ENCODE measurements around the gene MAP3K14. TPM values are rescaled to one million over a fixed set of nuclear protein-coding genes. Genes with fewer than 3 reads are reported as not detected.

Gene MAP3K14
- total and polyA plus RNA-seq, 5 donors, result 10.8 to 17.1 (median 15.0) TPM

GRCh38 chr17:45230410-45230786 is 86.4 kb downstream of the MAP3K14 start:
- intact Hi-C loops (cut with DNase I), result no loop called here
- DNase-seq (no peak), ATAC-seq (no peak)
- Histone ChIP-seq H3K4me3 (ENCODE audit: low read length) (no peak overlapping the region), H3K4me1 (ENCODE audit: control insufficient read depth, insufficient read depth, low read length) (peaks cover 7% of the 10 kb centered on the region), H3K9me3 (ENCODE audit: control insufficient read depth, low read length) (no peaks in the 10 kb centered on the region), H3K27ac (ENCODE audit: low read length) (peak overlapping the region; percentile 42), H3K27me3 (ENCODE audit: control insufficient read depth, insufficient read depth) (no peaks in the 10 kb centered on the region)
- WGBS, result 82% methylated on average over 4 of the region's 4 CpGs

GRCh38 chr17:45229681-45230409 is 87.0 kb downstream of the MAP3K14 start:
- 77% methylated on average over 16 of the region's 16 CpGs for WGBS
- Histone ChIP-seq H3K27ac (ENCODE audit: low read length) (peak overlapping the region; percentile 46), H3K9me3 (ENCODE audit: control insufficient read depth, low read length) (no peaks in the 10 kb centered on the region), H3K27me3 (ENCODE audit: control insufficient read depth, insufficient read depth) (no peaks in the 10 kb centered on the region), H3K4me3 (ENCODE audit: low read length) (no peak overlapping the region), H3K4me1 (ENCODE audit: control insufficient read depth, insufficient read depth, low read length) (peaks cover 7% of the 10 kb centered on the region)
- intact Hi-C loops (cut with DNase I), result loop anchor here in 1 of 4 donors (10.0 kb wide), 1 partner anchor 45 kb away; no protein-coding TSS in a partner anchor
- peak; percentile 4 to 45 for ATAC-seq
- peak; percentile 72 to 80 (median 78) for DNase-seq

- Histone ChIP-seq H3K27ac (ENCODE audit: low read length) (peak overlapping the region; percentile 65), H3K4me3 (ENCODE audit: low read length) (no peak overlapping the region), H3K27me3 (ENCODE audit: control insufficient read depth, insufficient read depth) (no peaks in the 10 kb centered on the region), H3K9me3 (ENCODE audit: control insufficient read depth, low read length) (no peaks in the 10 kb centered on the region), H3K4me1 (ENCODE audit: control insufficient read depth, insufficient read depth, low read length) (peaks cover 7% of the 10 kb centered on the region)
- peak; percentile 93 to 95 (median 94) for DNase-seq
- intact Hi-C loops (cut with DNase I), result loop anchor here in 1 of 4 donors (10.0 kb wide), 1 partner anchor 46 kb away; no protein-coding TSS in a partner anchor
- 51% methylated on average over 19 of the region's 19 CpGs for WGBS
- peak; percentile 76 to 78 for ATAC-seq
These were observed 87.9 kb downstream of the MAP3K14 start for GRCh38 chr17:45228763-45229539.

- WGBS, result 59% methylated on average over 17 of the region's 17 CpGs
- H3K27me3 ChIP-seq (ENCODE audit: control insufficient read depth, insufficient read depth), result no peaks in the 10 kb centered on the region
- intact Hi-C loops (cut with DNase I), result loop anchor here in 1 of 4 donors (10.0 kb wide), 1 partner anchor 47 kb away; no protein-coding TSS in a partner anchor
- no peak overlapping the region for H3K4me3 ChIP-seq (ENCODE audit: low read length)
- H3K27ac ChIP-seq (ENCODE audit: low read length), result peak overlapping the region; percentile 65
- no peak for ATAC-seq
- H3K9me3 ChIP-seq (ENCODE audit: control insufficient read depth, low read length), result no peaks in the 10 kb centered on the region
- peak in 2 of 3 donors; percentile 50 to 54 for DNase-seq
- peaks cover 7% of the 10 kb centered on the region for H3K4me1 ChIP-seq (ENCODE audit: control insufficient read depth, insufficient read depth, low read length)
These were observed 88.7 kb downstream of the MAP3K14 start for GRCh38 chr17:45227926-45228762.

- intact Hi-C loops (cut with DNase I), result loop anchor here in 1 of 4 donors (10.0 kb wide), 1 partner anchor 47 kb away; no protein-coding TSS in a partner anchor
- Histone ChIP-seq H3K27ac (ENCODE audit: low read length) (peak overlapping the region; percentile 65), H3K9me3 (ENCODE audit: control insufficient read depth, low read length) (no peaks in the 10 kb centered on the region), H3K4me3 (ENCODE audit: low read length) (no peak overlapping the region), H3K27me3 (ENCODE audit: control insufficient read depth, insufficient read depth) (no peaks in the 10 kb centered on the region), H3K4me1 (ENCODE audit: control insufficient read depth, insufficient read depth, low read length) (peaks cover 7% of the 10 kb centered on the region)
- WGBS, result 63% methylated on average over 8 of the region's 8 CpGs
- DNase-seq (peak in 2 of 3 donors; percentile 58 to 68), ATAC-seq (no peak)
These were observed 89.5 kb downstream of the MAP3K14 start for GRCh38 chr17:45227101-45227925.

GRCh38 chr17:45226576-45226975 is 90.2 kb downstream of the MAP3K14 start:
- Histone ChIP-seq H3K4me3 (ENCODE audit: low read length) (no peak overlapping the region), H3K4me1 (ENCODE audit: control insufficient read depth, insufficient read depth, low read length) (peaks cover 7% of the 10 kb centered on the region), H3K9me3 (ENCODE audit: control insufficient read depth, low read length) (no peaks in the 10 kb centered on the region), H3K27ac (ENCODE audit: low read length) (peak overlapping the region; percentile 21), H3K27me3 (ENCODE audit: control insufficient read depth, insufficient read depth) (no peaks in the 10 kb centered on the region)
- DNase-seq (peak in 1 of 3 donors; percentile 1), ATAC-seq (no peak)
- WGBS, result 80% methylated on average over 3 of the region's 3 CpGs
- intact Hi-C loops (cut with DNase I), result loop anchor here in 1 of 4 donors (10.0 kb wide), 1 partner anchor 48 kb away; no protein-coding TSS in a partner anchor

GRCh38 chr17:45225964-45226530 is 90.8 kb downstream of the MAP3K14 start:
- DNase-seq, result peak; percentile 77 to 90 (median 90)
- no peak overlapping the region for H3K4me3 ChIP-seq (ENCODE audit: low read length)
- peak overlapping the region; percentile 21 for H3K27ac ChIP-seq (ENCODE audit: low read length)
- intact Hi-C loops (cut with DNase I), result loop anchor here in 1 of 4 donors (10.0 kb wide), 1 partner anchor 49 kb away; no protein-coding TSS in a partner anchor
- peak; percentile 6 to 19 for ATAC-seq
- 64% methylated on average over 11 of the region's 11 CpGs for WGBS
- no peaks in the 10 kb centered on the region for H3K27me3 ChIP-seq (ENCODE audit: control insufficient read depth, insufficient read depth)
- H3K9me3 ChIP-seq (ENCODE audit: control insufficient read depth, low read length), result no peaks in the 10 kb centered on the region
- H3K4me1 ChIP-seq (ENCODE audit: control insufficient read depth, insufficient read depth, low read length), result peaks cover 7% of the 10 kb centered on the region

GRCh38 chr17:45225051-45225700 is 91.6 kb downstream of the MAP3K14 start:
- DNase-seq (peak in 2 of 3 donors; percentile 63 to 74), ATAC-seq (no peak)
- Histone ChIP-seq H3K9me3 (ENCODE audit: control insufficient read depth, low read length) (no peaks in the 10 kb centered on the region), H3K4me3 (ENCODE audit: low read length) (no peak overlapping the region), H3K4me1 (ENCODE audit: control insufficient read depth, insufficient read depth, low read length) (peaks cover 7% of the 10 kb centered on the region), H3K27ac (ENCODE audit: low read length) (no peak overlapping the region), H3K27me3 (ENCODE audit: control insufficient read depth, insufficient read depth) (no peaks in the 10 kb centered on the region)
- intact Hi-C loops (cut with DNase I), result loop anchor here in 1 of 4 donors (10.0 kb wide), 1 partner anchor 50 kb away; no protein-coding TSS in a partner anchor
- 75% methylated on average over 7 of the region's 7 CpGs for WGBS

GRCh38 chr17:45224671-45225050 is 92.2 kb downstream of the MAP3K14 start:
- ATAC-seq, result no peak
- no peak overlapping the region for H3K27ac ChIP-seq (ENCODE audit: low read length)
- H3K4me1 ChIP-seq (ENCODE audit: control insufficient read depth, insufficient read depth, low read length), result peaks cover 7% of the 10 kb centered on the region
- H3K4me3 ChIP-seq (ENCODE audit: low read length), result no peak overlapping the region
- H3K9me3 ChIP-seq (ENCODE audit: control insufficient read depth, low read length), result no peaks in the 10 kb centered on the region
- 80% methylated on average over 9 of the region's 9 CpGs for WGBS
- no peaks in the 10 kb centered on the region for H3K27me3 ChIP-seq (ENCODE audit: control insufficient read depth, insufficient read depth)
- intact Hi-C loops (cut with DNase I), result loop anchor here in 1 of 4 donors (10.0 kb wide), 1 partner anchor 50 kb away; no protein-coding TSS in a partner anchor
- peak in 2 of 3 donors; percentile 56 to 59 for DNase-seq

All from right cardiac atrium (tissue), 5 donors.